ENCODE results near the gene RAB11FIP4.

The RAB11FIP4 gene

DNA sequence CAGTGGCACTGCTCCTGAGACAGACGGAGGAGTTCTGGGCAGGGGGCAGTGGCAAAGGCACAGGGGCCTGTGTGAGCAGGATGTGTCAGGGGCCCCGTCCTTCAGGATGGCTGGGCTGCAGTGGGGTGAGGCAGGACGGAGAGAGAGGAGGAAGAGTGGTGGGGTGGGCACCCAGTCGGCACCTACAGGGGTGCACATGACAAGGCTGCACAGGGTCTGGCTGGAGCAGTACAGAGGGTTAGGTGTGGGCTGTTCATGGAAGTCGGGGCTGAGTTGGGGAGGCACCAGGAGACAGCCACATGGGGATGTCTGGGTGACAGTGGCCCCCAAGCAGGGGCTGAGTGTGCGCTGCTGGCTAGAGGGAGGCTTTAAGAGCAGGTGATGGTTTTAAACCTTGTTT is 106.0 kb downstream of the RAB11FIP4 start:
- Mint-ChIP-seq H3K4me1 (peaks cover 72% of the 10 kb centered on the region), H3K4me3 (no peak overlapping the region), H3K27ac (peak overlapping the region; percentile 97), H3K9me3 (no peaks in the 10 kb centered on the region), H3K36me3 (peaks cover 5% of the 10 kb centered on the region)
- DNase-seq (ENCODE audit: low spot score in 2 of 2) (no peak), ATAC-seq (no peak)

DNA sequence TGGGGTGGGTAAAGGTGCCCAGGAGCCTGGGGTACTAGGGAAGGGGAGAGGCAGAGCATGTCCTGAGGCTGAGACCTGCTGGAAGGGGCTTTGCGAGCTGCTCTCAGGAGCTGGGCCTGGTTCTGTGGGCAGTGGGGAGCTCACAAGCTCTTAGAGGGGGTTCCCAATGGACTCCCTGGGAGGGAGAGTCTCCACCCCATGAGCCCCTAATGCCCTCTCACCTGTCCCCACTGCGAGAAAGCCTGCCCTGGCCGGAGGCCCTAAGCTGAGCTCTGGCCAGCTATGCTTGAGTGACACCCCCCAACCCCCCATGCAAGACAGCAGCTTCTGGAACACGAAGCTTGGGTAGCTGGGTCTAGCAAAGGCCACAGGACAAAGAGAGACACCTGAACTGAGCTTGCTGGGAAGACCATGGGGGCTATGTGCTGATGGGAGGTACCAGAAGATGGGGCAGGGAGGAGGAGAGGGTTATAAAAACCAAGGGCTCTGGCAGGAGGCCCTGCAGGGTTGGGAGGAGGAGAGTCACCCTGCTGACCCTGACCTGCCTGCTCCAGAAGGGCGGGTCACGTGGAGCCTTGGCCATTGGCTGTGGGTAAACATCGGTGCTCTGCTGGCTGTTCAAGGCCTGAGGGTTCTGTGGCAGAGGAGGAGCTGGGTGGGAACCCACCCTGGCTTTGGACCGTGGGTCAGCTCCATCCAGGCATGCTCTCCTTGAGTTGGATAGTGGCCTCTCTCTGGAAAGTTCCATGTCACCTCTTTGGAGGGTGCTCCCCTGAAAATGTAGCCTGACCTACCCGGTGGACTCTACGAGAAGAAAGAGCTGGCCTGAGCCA is 106.7 kb downstream of the RAB11FIP4 start:
- no peaks in the 10 kb centered on the region for H3K9me3 Mint-ChIP-seq
- H3K4me1 Mint-ChIP-seq: peaks cover 67% of the 10 kb centered on the region
- DNase-seq (ENCODE audit: low spot score in 2 of 2) (no peak), ATAC-seq (no peak)
- H3K27ac Mint-ChIP-seq: peak overlapping the region; percentile 97
- no peak overlapping the region for H3K4me3 Mint-ChIP-seq
- peaks cover 5% of the 10 kb centered on the region for H3K36me3 Mint-ChIP-seq

DNA sequence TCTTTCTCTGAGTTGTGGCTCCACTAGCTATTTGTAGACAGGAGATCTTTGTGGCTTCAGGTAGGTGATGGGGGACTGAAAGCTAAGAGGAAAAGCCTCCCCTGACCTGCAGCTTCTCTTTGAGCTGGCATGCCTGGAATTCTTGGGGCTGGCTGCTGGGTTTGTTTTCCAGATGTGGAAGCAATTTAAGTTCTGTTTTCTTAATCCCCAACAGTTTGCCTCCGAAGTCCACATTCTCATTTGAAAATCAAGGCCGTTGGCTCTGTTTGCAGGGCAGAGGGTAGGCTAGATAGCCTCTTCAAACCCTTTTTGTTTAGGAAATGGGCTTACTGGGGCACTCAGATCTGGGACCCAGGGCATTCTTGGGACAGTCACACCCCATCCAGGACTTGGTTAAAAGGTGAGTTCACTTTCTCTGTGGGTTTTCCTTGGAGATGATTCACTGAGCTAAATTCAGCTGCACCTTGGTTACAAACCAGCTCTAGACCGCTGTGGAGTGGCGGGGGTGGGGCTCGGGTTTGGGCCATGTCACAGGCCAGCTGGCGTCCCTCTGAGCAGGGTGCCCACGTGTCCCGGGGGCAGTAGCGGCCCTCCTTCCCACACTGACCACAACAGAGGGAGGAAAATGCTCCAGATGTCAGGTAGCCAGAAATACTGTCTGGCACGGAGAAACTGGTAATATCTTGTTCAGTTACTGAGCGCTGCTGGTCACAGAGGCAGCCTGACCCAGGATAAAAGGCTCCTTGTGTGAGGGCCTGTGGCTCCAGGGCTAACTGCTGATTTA is 108.5 kb downstream of the RAB11FIP4 start:
- H3K4me3 Mint-ChIP-seq: no peak overlapping the region
- no peaks in the 10 kb centered on the region for H3K9me3 Mint-ChIP-seq
- peaks cover 57% of the 10 kb centered on the region for H3K4me1 Mint-ChIP-seq
- peak overlapping the region; percentile 54 for H3K27ac Mint-ChIP-seq
- ATAC-seq: peak; percentile 78
- peaks cover 5% of the 10 kb centered on the region for H3K36me3 Mint-ChIP-seq
- DNase-seq (ENCODE audit: low spot score in 2 of 2): no peak

DNA sequence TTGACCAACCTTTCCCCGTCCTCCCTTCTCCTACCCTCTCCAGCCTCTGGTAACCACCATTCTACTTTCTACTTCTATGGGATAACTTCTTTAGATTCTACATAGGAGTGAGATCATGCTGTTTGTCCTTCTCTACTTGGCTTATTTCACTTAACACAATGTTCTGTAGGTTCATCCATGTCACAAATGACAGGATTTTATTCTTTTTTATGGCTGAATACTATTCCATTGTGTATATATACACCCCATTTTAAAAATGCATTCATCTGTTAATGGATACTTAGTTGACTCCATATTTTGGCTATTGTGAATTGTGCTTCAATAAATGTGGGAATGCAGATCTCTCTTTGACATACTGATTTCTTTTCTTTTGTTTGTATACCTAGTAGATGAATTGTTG is 115.0 kb downstream of the RAB11FIP4 start:
- Mint-ChIP-seq H3K36me3 (peaks cover 7% of the 10 kb centered on the region), H3K27ac (peak overlapping the region; percentile 99), H3K4me3 (no peak overlapping the region), H3K9me3 (no peaks in the 10 kb centered on the region), H3K4me1 (peaks cover 64% of the 10 kb centered on the region)
- ATAC-seq (no peak), DNase-seq (ENCODE audit: low spot score in 2 of 2) (no peak)

DNA sequence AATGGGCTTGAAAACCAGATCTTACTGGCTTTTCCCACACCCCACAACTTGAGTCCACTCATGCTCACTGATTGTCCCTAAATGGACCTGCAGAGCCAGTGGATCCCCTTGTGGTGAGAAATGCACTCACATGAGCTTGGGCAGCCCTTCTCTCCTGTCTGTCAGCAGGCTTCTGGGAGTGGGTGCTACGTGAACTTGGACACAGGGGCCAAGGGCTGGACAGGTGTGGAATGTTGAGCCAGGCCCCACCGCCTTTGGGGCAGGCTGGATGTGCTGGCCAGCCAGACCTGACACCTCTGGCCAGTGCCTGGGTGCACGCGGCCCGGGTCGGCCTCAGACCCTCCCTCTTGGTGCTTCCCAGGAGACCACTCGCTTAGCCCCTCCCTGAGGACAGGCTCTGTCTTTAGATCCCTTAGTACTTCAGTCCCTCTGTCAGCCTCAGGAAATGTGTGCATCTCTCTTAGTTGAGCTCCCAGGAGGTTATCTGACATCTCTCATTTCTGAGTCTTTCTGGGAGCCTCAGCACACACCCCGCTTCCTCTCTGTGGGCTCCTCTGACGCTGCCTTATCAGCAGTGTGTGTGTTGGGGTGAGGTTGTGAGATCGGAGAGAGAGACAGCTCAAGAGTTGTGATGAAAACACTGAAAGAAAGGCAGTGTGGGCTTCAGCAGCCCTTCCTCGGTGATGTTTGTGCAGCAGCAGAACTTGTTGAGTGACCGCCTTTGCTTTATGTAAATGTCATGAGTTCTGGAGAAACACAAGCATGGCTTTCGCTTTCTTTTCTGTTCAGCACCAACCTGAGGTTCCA is 117.0 kb downstream of the RAB11FIP4 start:
- peak overlapping the region; percentile 91 for H3K4me3 Mint-ChIP-seq
- DNase-seq (ENCODE audit: low spot score in 2 of 2) (peak; percentile 36 to 80), ATAC-seq (peak; percentile 92)
- H3K27ac Mint-ChIP-seq: peak overlapping the region; percentile 99
- H3K4me1 Mint-ChIP-seq: peaks cover 68% of the 10 kb centered on the region
- peaks cover 7% of the 10 kb centered on the region for H3K36me3 Mint-ChIP-seq
- no peaks in the 10 kb centered on the region for H3K9me3 Mint-ChIP-seq

DNA sequence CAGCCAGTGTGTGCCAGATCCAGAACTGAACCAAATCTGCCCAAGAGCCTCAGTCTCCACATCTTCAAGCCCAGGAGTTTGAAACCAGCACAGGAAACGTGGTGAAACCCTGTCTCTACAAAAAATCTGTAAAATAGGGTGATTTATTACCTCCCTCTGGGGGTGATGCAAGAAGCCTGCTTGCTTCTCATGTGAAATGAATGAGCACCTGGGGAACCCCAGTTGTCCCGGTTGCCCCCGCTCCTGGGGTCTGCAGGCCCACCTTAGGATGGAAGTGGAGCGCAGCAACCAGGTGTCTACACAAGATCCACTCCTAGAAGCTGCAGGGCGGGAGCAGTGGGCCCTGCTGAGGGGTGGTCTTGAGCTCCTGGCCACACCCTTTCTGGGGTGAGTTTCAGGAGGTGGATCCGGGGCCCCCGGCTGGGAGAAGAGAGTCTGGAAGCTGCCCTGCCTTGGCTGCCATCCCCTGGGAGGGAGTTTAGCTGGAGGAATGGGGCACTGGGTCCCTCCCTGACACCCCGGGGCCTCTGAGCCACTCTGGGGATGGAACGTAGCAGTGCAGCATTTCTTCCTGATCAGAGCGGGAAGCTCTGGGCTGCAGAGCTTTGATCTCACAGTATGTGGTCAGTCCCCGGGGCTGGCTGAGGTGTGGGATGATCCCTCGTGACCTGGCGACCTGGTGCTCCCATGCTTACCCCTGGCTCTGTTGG is 117.8 kb downstream of the RAB11FIP4 start:
- peak in 1 of 2 donors; percentile 76 for DNase-seq (ENCODE audit: low spot score in 2 of 2)
- peak; percentile 35 for ATAC-seq
- H3K27ac Mint-ChIP-seq: peak overlapping the region; percentile 99
- no peaks in the 10 kb centered on the region for H3K9me3 Mint-ChIP-seq
- peak overlapping the region; percentile 91 for H3K4me3 Mint-ChIP-seq
- H3K36me3 Mint-ChIP-seq: peaks cover 7% of the 10 kb centered on the region
- peaks cover 75% of the 10 kb centered on the region for H3K4me1 Mint-ChIP-seq

DNA sequence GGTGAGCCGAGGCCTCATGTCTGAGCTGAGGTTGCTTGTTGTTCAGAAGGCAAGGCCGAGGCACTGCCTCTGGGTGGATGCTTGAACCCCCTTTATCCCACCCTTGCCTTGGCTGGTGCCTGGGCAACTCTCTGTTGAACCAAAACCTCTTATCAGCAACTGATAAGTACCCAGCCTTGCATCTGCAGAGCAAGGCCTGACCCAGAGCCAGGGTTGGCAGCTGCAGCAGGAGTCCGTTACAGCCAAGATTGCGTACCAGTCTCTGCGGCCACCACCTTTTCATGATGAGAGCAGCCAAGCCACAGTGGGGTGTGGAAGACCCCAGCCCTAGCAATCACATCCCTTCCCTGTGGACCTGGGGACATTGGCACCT is 118.3 kb downstream of the RAB11FIP4 start:
- Mint-ChIP-seq H3K9me3 (no peaks in the 10 kb centered on the region), H3K27ac (peak overlapping the region; percentile 99), H3K4me1 (peaks cover 80% of the 10 kb centered on the region), H3K4me3 (peak overlapping the region; percentile 91), H3K36me3 (peaks cover 7% of the 10 kb centered on the region)
- ATAC-seq (no peak), DNase-seq (ENCODE audit: low spot score in 2 of 2) (peak in 1 of 2 donors; percentile 61)

DNA sequence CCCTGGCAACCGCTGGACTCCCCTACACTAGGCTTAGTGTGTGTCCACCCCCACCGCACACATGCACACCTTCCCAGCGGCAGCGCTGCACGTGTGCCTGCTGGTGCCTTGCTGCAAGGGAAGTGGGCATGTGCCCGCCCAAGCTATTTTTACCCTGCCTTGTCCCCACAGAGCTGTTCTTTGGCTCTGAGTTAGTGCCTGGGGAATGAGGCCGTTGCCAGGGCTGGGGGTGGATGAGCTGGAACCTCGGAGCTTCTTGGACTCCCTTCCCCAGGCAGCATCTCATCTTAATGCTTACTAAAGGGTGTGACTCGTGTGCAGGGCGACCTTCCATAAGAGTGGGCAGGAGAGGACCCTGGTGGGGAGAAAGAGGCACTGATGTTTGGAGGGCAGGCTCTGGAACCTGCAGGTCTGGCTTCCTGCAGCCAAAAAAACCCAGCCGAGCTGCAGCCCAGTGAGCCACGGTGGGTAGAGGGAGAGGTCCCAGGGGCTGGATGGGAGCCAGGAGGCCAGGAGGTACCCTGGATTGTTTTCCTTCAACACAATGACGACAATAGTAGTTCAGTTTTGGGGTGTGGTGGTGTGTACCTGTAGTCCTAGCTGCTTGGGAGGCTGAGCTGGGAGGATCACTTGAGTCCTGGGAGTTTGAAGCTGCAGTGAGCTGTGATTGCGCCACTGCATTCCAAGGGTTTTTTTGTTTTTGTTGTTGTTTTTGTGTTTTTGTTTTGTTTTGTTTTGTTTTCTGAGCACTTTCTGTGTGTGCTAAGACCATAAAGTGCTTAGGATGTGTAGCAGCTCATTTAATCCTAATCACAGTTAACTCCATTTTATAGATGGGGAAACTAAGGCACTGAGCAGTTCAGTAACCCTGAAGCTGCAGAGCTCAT is 119.1 kb downstream of the RAB11FIP4 start:
- Mint-ChIP-seq H3K4me3 (peak overlapping the region; percentile 91), H3K36me3 (peaks cover 7% of the 10 kb centered on the region), H3K9me3 (no peaks in the 10 kb centered on the region), H3K27ac (peak overlapping the region; percentile 99), H3K4me1 (peaks cover 83% of the 10 kb centered on the region)
- ATAC-seq: no peak
- DNase-seq (ENCODE audit: low spot score in 2 of 2): no peak

DNA sequence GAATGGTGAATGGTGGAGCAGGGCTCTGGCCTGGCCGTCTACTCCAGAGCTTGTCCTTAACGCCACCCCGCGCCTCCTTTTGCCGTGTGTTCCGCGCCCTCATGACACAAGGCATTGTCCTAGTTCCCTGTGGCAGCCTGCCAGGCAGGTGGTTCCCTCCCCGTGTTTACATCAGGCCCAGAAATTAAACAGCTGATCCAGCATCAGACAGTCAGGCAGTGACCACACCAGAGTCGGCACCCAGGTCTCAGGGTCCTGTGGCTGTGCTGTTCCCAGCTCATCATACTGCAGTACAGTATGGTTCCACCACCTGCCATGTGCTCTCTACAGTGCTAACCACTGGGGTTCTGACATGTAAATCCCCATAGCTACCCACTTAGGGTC is 119.7 kb downstream of the RAB11FIP4 start:
- DNase-seq (ENCODE audit: low spot score in 2 of 2): no peak
- Mint-ChIP-seq H3K4me1 (peaks cover 87% of the 10 kb centered on the region), H3K36me3 (peaks cover 7% of the 10 kb centered on the region), H3K27ac (peak overlapping the region; percentile 99), H3K4me3 (peak overlapping the region; percentile 91), H3K9me3 (no peaks in the 10 kb centered on the region)
- no peak for ATAC-seq

DNA sequence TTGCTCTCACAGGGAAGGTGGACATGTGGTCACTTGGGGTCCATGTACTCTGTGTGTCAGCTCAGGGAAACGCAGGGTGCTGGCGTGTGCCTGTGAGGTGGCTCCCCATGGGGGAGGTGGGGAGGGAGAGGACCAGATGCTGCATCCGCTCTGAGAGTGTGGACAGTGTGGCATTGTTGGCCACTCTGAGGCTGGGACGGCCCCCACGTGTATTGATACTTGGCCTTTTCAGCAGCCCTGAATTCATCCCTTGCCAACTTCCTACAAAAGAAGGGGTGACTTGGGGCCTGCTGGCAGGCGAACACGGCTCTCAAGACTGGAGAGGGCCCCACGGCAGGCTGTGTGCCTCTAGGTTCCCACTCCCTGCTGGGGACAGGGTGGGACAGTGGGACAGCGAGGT is 120.1 kb downstream of the RAB11FIP4 start:
- DNase-seq (ENCODE audit: low spot score in 2 of 2) (no peak), ATAC-seq (no peak)
- peak overlapping the region; percentile 91 for H3K4me3 Mint-ChIP-seq
- H3K4me1 Mint-ChIP-seq: peaks cover 86% of the 10 kb centered on the region
- H3K9me3 Mint-ChIP-seq: no peaks in the 10 kb centered on the region
- H3K27ac Mint-ChIP-seq: peak overlapping the region; percentile 99
- H3K36me3 Mint-ChIP-seq: peaks cover 7% of the 10 kb centered on the region

DNA sequence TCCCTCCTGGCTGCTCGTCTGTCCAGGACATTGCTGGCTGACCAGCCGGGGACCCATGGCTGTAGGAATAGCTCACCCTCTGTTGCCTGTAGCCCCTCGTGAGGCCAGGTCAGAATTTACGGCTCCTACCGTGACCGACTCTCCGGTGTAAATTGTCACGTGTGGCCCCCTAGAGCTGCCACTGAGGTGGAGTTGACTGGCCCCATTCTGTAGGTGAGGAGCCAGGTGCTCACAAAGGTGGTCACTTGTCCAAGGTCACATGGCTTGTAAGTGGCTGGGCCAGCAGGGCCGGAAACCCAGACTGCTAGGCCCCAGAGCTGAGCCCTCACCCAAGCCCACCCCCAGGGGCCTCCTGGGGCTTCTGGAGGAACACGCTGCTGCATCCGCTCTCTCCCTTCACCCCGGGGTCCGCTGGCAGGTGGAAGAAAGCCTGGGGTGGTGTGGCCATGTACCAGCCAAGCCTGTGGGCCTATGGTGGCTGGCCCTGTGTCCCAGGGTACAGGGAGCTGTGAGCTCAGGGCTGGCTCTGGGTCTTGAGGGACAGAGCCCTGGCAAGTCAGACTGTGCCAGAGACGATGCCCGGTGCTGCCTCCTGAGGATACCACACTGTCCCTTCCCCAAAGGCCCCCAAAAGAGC is 120.7 kb downstream of the RAB11FIP4 start:
- H3K27ac Mint-ChIP-seq: peak overlapping the region; percentile 99

DNA sequence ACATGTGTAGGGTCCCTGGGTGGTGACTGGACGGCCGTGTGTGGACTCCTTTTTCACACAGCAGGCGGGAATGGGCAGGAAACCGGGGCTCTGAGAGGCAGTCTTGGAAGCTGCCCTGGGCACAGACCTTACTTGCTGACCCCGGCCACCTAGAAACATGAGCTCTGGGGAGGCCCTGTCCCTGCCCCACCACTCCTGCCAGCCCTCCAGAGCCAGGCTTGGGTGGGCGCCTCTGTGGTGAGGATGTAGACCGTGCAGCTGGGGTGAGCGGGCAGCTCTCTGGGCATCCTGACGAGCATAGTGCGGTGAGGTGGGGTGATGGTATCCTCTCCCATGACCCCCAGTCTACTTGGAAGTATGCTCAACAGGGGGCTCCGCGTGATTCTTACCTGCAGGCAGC is 121.3 kb downstream of the RAB11FIP4 start:
- H3K36me3 Mint-ChIP-seq: peaks cover 13% of the 10 kb centered on the region

More for the DNA sequence above, 120.7 kb downstream of the RAB11FIP4 start:
- Mint-ChIP-seq H3K4me3 (no peak overlapping the region), H3K36me3 (peaks cover 7% of the 10 kb centered on the region), H3K4me1 (peaks cover 83% of the 10 kb centered on the region), H3K9me3 (no peaks in the 10 kb centered on the region)
- DNase-seq (ENCODE audit: low spot score in 2 of 2): no peak
- no peak for ATAC-seq

DNA sequence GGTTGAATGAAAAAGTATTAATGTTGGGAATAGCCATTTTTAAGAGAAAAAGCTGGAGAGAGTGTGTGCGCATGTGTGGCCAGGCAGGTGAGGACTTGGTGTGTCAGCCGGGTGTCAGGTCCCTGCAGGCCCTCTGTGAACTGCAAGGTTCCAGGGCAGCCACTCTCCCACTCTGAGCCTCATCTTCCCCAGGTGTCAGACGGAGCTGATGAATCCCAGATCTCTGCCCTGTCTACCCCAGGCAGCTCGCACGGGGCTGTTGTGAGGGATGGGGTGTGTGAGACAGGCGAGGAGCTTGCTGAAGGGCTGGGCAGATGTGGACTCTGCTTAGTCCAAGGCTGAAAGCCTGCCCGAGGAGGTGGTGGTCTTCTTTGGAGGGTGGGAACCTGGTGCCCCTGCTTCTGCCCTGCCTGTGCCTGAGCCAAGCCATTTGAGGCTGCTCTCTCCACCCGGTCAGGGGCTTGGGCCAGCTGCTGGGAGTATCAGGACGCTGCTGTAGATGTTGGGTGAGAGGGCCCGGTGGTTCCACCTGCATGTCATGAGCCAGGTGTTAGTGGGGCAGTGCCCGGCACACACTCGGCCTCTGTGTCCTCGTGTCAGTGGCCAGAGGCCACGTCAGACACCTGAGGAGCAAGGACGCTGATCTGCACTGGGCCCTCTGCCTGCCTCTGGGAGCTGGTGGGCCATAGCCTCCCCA is 122.4 kb downstream of the RAB11FIP4 start:
- DNase-seq (ENCODE audit: low spot score in 2 of 2) (no peak), ATAC-seq (no peak)
- no peaks in the 10 kb centered on the region for H3K9me3 Mint-ChIP-seq
- peaks cover 68% of the 10 kb centered on the region for H3K4me1 Mint-ChIP-seq
- no peak overlapping the region for H3K4me3 Mint-ChIP-seq
- peak overlapping the region; percentile 99 for H3K27ac Mint-ChIP-seq
- H3K36me3 Mint-ChIP-seq: peaks cover 21% of the 10 kb centered on the region

More for the DNA sequence above, 121.3 kb downstream of the RAB11FIP4 start:
- peaks cover 79% of the 10 kb centered on the region for H3K4me1 Mint-ChIP-seq
- H3K27ac Mint-ChIP-seq: peak overlapping the region; percentile 99
- ATAC-seq (no peak), DNase-seq (ENCODE audit: low spot score in 2 of 2) (no peak)
- H3K9me3 Mint-ChIP-seq: no peaks in the 10 kb centered on the region
- no peak overlapping the region for H3K4me3 Mint-ChIP-seq

Data from stimulated activated effector memory CD8-positive, alpha-beta T cell treated with anti-CD3 and anti-CD28 coated beads, Interleukin-12 subunit alpha, Interleukin-12 subunit beta, amount 100 ng/mL, for 72 hours (primary cell).